Astrocyte (in vitro differentiated cells and primary cell): ENCODE data around the gene SON.

Experiments
- CTCF ChIP-seq: IDR thresholded peaks from 2 replicates; pipeline ENCODE4 v1.5.1; 2011; ENCODE audit warnings: low read depth, mild to moderate bottlenecking, inconsistent platforms, low read length, moderate library complexity; ENCODE audit not compliant: insufficient read depth
- EZH2 ChIP-seq: IDR thresholded peaks from 2 replicates; pipeline ENCODE4 v1.6.1; 2012; ENCODE audit warnings: mild to moderate bottlenecking, low read length, inconsistent platforms; ENCODE audit not compliant: insufficient read depth

DNA sequence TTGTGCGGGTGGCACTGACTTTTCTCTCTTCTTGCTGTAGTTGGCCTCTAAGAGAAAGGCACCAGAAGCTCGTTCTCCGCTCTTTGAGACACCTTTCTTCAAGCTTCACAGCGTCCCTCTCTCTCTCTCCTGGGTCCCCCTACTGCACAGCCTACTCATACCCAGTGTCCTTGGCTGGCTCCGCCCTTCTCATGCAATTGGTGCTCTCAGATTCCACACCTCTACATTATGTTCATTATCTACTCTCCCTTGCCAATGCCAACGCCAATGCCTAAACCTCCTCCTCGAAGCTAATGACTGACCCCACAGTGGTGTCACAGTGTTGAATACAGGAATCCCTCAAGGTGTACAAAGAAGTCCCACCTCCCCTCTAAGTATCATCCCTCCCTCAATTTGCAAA is 46.5 kb upstream of the SON start:
- no peak for TF ChIP-seq CTCF
- TF ChIP-seq EZH2: no peak
